GM10847 (cell line): ENCODE results near the gene GGA2.

Source experiments
- POLR2A ChIP-seq: IDR thresholded peaks from 2 replicates; pipeline ENCODE4 v1.6.1; 2011; ENCODE audit not compliant: insufficient read length; ENCODE audit errors: extremely low read depth

The GGA2 gene

DNA sequence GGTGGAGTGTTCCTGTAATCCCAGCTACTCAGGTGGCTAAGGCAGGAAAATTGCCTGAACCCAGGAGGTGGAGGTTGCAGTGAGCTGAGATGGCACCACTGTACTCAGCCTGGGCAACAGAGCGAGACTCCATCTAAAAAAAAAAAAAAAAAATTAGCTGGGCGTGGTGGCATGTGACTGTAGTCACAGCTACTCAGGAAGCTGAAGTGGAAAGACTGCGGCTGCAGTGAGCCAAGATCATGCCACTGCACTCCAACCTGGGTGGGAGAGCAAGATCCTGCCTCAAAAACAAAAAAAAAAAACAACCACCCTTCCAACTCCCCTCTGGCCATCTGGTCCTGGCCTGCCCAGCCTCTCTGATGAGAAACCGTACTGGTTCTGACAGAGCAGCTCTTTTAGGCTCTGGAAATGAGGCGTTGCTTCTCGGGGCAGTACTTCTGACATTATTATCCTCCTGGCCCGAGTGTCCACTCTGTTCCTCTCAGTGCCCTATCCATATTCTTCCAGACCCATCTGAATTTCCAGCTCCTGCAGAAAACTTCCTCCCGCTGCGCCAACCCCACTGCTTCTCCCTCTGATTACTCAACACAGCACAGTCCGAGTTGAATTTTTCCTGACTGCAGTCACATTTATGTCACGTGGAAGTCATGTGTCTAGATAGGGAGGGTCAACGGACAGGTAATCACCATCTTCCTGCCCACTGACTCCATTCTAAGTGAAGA lies 13.3 kb downstream of the GGA2 start:
- no peak for TF ChIP-seq POLR2A

DNA sequence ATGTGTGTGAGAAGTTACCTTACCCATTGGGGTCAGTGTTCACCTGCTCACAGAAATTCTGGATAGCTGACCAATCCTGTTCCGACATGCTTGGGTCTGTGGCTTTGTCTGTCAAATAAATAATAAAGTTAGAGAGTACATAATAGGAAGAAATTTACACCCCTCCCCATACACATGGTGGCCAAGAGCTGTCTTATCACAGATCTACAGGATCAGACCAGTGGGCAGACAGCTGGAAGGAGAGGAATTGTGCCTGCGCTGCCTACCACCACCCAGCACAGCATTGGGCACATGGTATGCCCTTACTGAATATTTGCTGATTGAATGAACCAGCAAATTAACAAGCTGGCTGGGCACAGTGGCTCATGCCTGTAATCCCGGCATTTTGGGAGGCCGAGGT lies 14.6 kb downstream of the GGA2 start:
- no peak for TF ChIP-seq POLR2A

DNA sequence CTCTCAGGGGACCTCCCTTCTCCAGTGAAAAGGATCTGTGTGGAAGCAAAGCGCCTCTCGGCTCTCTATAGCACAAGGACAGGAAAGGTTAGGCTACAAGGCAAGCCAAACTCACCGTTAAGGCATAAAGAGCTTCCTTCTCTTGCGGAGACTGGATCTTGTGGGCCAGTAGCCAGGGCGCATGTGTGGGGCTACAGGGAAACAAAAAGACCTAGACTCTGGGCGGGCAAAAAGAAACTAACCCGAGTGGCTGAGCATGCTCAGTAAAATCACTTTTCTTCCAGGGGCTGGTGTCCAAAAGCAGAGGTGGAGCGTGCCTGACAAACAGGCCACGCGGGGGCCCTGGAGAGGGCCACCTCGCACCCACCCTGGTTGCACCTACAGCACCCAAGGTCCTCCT lies 16.1 kb downstream of the GGA2 start:
- TF ChIP-seq POLR2A = no peak

DNA sequence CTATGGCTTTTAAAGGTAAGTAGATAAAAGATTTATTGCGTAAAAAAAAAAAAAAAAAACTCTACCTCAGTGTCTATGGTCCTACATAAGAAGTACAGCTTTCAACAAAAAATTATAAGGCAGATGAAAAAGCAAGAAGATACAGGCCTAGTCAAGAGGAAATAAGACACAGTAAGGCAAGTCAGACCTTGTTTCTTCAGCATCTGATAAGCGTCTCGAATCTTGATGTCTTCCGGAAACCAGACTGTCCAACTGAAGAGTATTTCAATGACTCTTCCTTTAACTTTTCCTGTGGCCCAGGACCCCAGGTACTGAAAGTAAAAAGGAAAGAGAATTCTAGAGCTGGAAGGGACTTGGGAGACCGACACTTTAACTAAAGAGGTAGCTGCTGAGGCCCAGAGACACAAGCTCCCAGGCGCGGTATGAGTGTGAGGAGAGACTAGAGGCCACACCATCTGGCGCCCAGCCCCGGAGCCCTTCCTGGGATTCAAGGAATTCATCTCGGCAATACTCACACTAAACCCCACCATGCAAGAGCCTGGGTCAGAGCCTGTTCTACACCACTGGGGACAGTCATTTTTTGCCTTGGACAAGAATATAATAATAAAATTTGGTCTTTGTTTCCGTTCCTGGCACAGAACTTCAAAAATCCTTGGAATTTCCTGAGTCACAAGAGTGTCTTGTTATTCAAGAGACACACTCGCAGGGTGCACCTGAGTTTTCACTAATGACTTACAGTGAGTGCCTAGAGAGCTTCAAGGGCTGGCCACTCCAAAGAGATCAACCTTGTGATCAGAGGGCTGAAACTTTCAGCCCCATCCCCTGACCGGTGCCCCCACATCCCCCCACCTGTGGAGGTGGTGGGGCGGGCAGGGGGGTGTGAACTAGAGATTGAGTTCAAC lies 18.6 kb downstream of the GGA2 start:
- TF ChIP-seq POLR2A = no peak

DNA sequence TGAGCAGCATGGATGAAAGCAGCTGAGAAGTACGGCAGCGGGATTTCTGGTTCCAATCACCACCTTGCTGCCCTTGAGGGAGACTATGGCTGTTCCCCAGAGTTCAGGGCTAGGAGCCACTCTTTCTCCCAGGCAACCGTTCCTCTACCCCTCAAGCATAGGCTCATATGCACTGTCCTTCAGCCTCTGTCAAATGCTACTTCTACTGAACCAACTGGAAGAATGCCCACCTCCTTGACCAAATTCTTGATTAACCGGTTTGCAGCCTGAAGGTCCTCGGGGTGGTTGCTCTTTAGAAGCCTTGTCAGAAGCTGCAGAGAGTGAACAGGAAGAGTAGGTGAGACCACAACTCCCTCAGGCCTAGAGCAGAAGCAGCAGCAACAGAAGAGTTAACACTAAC lies 23.8 kb downstream of the GGA2 start:
- no peak for TF ChIP-seq POLR2A

DNA sequence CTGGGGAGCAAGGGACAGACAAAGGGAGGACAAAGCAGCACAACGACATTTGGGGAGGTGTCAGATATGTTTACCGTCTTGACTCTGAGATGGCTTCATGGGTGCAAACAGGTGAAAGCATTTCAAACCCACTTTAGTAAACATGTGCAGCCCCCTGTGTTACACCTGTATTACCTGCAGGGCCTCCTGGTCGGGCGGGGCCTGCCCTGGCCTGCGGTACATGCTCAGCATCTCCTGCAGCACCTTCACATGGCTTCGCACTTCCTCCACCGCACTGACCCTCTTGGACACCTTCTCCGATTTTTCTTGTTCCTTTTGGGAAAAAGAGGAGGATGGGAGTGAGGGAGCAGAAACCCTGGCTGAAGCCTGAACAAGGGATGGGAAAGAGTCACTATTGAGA lies 24.5 kb downstream of the GGA2 start:
- no peak for TF ChIP-seq POLR2A

DNA sequence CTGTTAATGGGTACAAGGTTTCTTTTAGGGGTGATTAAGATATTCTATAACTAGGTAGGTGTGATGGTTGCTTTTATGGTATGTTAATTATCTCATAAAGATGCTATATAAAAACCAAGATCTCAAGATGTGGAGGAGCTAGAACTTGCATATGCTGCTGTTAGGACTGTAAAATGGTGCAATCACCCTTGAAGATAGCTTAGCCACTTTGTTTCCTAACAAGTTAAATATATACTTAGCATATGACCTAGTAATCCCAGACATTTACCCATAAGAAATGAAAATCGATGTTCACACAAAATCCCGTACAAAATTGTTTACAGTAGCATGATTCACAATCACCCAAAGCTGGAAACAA lies 25.1 kb downstream of the GGA2 start:
- TF ChIP-seq POLR2A = no peak

DNA sequence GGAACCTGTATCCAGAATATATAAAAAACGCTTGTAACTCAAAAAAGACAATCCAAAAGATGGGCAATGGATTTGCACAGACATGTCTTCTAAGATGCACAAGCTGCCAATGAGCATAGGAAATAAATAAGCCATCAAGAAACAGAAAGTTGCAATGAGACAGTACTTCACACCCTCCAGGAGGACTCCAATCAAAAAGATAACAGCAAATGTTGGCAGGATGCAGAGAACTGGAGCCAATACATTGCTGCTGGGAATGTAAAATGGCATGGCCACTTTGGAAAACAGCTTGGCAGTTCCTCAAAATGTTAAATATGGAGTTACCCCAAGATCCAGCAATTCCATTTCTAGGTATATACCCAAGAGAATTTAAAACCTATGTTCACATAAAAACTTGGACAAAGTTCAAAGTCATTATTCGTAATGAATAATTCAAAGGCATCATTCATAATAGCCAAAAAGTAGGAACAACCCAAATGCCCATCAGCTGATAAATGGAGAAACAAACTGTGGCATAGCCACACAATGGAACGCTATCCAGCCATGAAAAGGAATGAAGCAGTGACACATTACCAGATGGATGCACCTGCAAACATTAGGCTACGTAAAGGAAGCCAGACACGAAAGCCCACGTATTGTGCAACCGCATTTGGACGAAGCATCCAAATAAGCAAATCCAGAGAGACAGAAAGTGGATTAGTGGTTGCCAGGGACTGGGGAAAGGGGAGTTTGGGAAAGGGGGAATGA lies 25.6 kb downstream of the GGA2 start:
- no peak for TF ChIP-seq POLR2A

DNA sequence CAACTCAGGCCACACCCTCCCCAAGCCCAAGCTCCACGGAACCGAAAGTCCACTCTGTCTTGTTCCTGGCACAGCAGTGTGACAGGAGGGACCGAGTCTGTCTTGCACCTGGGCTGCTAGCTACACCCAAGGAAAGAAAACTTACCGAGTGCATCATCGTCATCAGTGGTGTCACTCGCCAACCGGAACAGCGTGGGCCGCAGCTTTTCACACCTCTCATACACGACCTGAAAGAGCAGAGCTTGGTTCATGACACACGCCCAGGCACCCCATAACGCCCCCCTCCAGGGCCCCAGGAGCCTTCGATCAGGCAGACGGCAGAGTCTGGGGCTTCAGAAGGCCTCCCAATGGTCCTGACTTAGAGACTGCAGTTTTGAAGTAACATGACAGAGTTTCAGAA lies 27.5 kb downstream of the GGA2 start:
- TF ChIP-seq POLR2A = no peak

DNA sequence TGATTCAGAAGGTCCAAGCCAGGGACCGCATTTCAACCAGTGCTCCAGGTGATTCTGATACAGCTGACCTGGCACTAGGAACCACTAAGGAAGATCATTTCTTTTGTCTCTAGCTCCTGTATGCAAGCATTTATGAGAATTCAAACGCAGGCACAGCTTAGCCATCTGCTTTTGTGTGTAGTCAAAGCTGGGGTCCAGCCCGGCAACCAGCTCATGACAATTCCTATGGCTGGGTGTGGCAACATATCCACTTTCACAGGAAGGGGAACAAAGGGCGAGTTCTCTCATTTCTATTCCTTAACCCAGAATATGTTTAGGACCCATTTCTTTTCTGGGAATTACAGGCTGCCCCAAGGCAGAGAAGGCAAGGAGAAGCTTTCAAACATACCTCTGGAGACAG lies 30.0 kb downstream of the GGA2 start:
- TF ChIP-seq POLR2A = no peak

DNA sequence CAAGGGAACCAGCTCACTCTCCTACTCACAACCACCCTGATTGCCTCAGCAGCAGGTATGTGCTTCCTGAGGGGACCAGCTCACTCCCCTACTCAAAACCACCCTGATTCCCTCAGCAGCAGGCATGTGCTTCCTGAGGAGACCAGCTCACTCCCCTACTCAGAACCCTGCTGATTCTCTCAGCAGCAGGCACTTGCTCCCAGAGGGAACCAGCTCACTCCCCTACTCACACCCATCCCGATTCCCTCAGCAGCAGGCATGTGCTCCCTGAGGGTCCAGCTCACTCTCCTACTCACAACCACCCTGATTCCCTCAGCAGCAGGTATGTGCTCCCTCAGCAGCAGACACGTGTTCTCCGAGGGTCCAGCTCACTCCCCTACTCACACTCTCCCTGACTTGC lies 31.2 kb downstream of the GGA2 start:
- TF ChIP-seq POLR2A = no peak

DNA sequence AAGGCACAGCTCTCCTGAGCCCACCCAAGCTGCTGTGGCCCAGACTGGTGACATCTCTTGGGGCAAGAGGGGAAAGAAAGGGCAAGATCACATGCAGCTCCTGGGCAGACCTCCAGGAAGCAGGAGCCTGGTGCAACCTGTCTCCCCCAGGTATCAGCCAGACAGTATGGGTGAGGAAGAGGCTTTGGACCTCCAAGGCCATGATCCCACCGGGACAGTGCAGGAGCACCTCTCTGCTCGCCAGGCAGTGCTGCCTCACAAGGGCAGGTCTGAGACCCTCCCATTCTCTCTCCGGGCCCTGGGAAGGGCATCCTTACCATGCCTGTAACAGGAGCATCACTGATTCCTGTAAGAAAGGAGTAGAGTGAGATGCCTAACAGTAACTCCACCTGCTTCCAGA lies 31.7 kb downstream of the GGA2 start:
- no peak for TF ChIP-seq POLR2A

DNA sequence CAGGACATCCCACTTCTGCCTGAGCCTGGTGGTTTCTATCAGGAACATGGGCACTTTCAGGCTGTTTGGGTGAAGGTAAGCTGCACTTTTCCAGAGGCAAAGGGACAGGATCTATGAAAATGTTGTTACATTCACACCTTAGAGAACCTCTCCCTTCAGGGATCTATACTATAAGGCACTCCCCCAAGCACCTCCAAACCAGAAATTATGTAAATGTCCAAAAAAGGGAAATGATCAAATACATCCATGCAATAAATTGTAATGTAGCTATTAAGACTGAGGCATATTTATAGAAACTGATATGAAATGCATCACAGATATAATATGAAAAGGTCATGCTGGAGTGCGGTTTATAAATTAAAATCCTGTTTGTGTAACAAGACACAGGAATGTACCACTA lies 34.0 kb downstream of the GGA2 start:
- TF ChIP-seq POLR2A = no peak

DNA sequence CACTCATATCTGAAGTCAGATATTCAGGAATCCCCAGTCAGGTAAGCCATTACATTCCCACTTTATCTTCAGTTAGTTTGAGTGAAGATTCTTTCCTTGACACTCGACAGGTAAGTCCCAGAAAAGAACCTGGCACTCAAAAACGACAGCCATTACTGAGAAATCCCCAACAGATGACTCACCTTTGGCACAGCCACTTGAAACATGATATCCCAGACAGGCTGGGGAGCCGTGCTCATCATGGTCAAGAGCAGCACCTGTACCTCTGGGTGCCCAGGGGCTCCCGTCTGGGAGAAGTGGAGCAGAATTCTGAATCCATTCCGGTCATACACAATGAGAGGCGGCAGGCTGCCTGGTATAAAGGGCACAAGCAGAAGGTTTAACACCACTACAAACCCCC lies 40.5 kb downstream of the GGA2 start:
- TF ChIP-seq POLR2A = no peak

DNA sequence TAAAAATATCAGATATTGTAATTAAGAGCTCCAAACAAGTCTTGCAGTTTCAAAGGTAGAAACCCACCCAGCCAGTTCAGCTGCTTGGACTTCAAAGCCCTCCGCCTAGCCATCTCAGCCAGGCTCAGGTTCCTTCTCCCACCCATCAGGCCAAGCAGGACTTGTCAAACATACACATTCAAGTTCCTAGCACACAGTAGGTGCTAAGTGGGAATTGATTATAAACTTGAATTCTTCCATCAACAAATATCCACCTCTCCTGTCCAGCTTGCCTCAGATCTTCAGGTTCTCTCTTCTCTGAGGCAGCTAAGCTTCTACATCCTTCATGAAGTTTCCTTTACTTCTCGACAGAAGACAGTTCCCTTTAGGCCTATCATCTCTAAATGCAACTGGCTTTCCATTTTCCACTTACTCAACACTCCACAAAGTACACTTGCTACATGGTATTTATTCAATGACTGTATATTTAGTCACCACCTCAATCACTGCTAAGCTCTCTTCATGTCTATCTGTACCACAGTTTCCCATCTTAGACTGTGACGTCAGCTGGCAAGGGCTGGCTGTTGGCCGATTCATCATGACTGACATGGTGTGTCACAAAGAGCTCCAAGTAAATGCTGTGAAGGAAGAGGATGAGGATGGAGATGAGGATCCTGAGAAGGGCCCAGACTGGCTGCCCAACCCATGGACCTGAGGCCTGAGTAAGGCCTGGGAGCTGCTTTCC lies 44.0 kb downstream of the GGA2 start:
- TF ChIP-seq POLR2A = no peak
